Umbilical cord (tissue), 2 donors: ENCODE results near the gene MEIOSIN. TPM values are rescaled to one million over a fixed set of nuclear protein-coding genes. Genes with fewer than 3 reads are reported as not detected.
"Not testable (repeated sequence)": the region's sequence is repeated elsewhere in the genome, so short reads cannot be mapped to it uniquely, and the experiment has no call there.

Experiments used
- DNase-seq: peaks from one replicate; pipeline ENCODE4 v3.0.0-alpha.2; 2015; ENCODE audit warnings: low spot score
- total RNA-seq: library from RNA; depleted of rRNA; stranded (reverse); fragments of >200 nt; gene quantifications from one replicate; pipeline ENCODE4 v1.2.3, GENCODE V29; 2014; ENCODE audit warnings: low replicate concordance; ENCODE audit not compliant: insufficient read depth

MEIOSIN gene
- not detected for total RNA-seq

- no peak for DNase-seq
Observed at GRCh38 chr19:45733160-45733810, at the start of gene MEIOSIN. Gene MEIOSIN, plus strand, starts transcription at chr19:45733439. Its CDS starts 1,938 bp downstream, at chr19:45735377.

- DNase-seq, result not testable (repeated sequence)
Observed at GRCh38 chr19:45685045-45685444, 48.2 kb upstream of the MEIOSIN start.

- DNase-seq, result no peak
Observed at GRCh38 chr19:45687599-45687998, 45.6 kb upstream of the MEIOSIN start.

- DNase-seq, result peak; percentile 98
Observed at GRCh38 chr19:45691516-45692186, 41.6 kb upstream of the MEIOSIN start, which contains the start of gene SNRPD2. Gene SNRPD2, minus strand, starts transcription at chr19:45691953. Its CDS starts 65 bp downstream, at chr19:45691888.

GRCh38 chr19:45692187-45693105 is 40.8 kb upstream of the MEIOSIN start, which contains the start of gene QPCTL:
Gene QPCTL, plus strand, starts transcription at chr19:45692666. Its CDS starts 38 bp downstream, at chr19:45692704.
- DNase-seq, result peak; percentile 100

- DNase-seq, result peak; percentile 76
Observed at GRCh38 chr19:45693106-45693788, 40.0 kb upstream of the MEIOSIN start.

GRCh38 chr19:45701676-45702075 is 31.6 kb upstream of the MEIOSIN start:
- DNase-seq, result no peak

- no peak for DNase-seq
Observed at GRCh38 chr19:45705115-45705514, 28.1 kb upstream of the MEIOSIN start.

- DNase-seq, result no peak
Observed at GRCh38 chr19:45705710-45706415, 27.4 kb upstream of the MEIOSIN start.

- no peak for DNase-seq
Observed at GRCh38 chr19:45710356-45711130, 22.7 kb upstream of the MEIOSIN start.

- DNase-seq, result no peak
Observed at GRCh38 chr19:45711851-45712698, 21.2 kb upstream of the MEIOSIN start.

GRCh38 chr19:45712699-45713067 is 20.6 kb upstream of the MEIOSIN start:
- no peak for DNase-seq

- DNase-seq, result no peak
Observed at GRCh38 chr19:45713141-45713540, 20.1 kb upstream of the MEIOSIN start.

- no peak for DNase-seq
Observed at GRCh38 chr19:45715139-45715538, 18.1 kb upstream of the MEIOSIN start.

- no peak for DNase-seq
Observed at GRCh38 chr19:45716359-45717130, 16.7 kb upstream of the MEIOSIN start.

- DNase-seq, result peak; percentile 99
Observed at GRCh38 chr19:45717131-45717982, 15.9 kb upstream of the MEIOSIN start.

GRCh38 chr19:45717983-45718650 is 15.1 kb upstream of the MEIOSIN start:
- no peak for DNase-seq
